ENCODE measurements around the gene GABBR2. TPM values are rescaled to one million over a fixed set of nuclear protein-coding genes. Genes with fewer than 3 reads are reported as not detected.

The GABBR2 gene
- total RNA-seq, 1 donor from 2014 or later: not detected

GRCh38 chr9:98360176-98360708 is 348.5 kb downstream of the GABBR2 start:
- H3K27me3 Mint-ChIP-seq (ENCODE audit: unreplicated experiment): peaks cover 21% of the 10 kb centered on the region
- no peak overlapping the region for H3K4me3 Mint-ChIP-seq (ENCODE audit: unreplicated experiment)
- no peak for DNase-seq (ENCODE audit: extremely low spot score, unreplicated experiment)
- no peak for TF ChIP-seq CTCF (IDR thresholded peaks at IDR 0.05)
- no peak overlapping the region for H3K27ac Mint-ChIP-seq (ENCODE audit: unreplicated experiment)
- no peaks in the 10 kb centered on the region for H3K36me3 Mint-ChIP-seq (ENCODE audit: unreplicated experiment)
- H3K4me1 Mint-ChIP-seq (ENCODE audit: unreplicated experiment): no peaks in the 10 kb centered on the region
- H3K9me3 Mint-ChIP-seq (ENCODE audit: unreplicated experiment): peaks cover 4% of the 10 kb centered on the region

- no peaks in the 10 kb centered on the region for H3K4me1 Mint-ChIP-seq (ENCODE audit: unreplicated experiment)
- peak; percentile 81 for DNase-seq (ENCODE audit: extremely low spot score, unreplicated experiment)
- H3K36me3 Mint-ChIP-seq (ENCODE audit: unreplicated experiment): no peaks in the 10 kb centered on the region
- no peak overlapping the region for H3K4me3 Mint-ChIP-seq (ENCODE audit: unreplicated experiment)
- no peaks in the 10 kb centered on the region for H3K9me3 Mint-ChIP-seq (ENCODE audit: unreplicated experiment)
- H3K27me3 Mint-ChIP-seq (ENCODE audit: unreplicated experiment): peaks cover 21% of the 10 kb centered on the region
- H3K27ac Mint-ChIP-seq (ENCODE audit: unreplicated experiment): no peak overlapping the region
- TF ChIP-seq CTCF (IDR thresholded peaks at IDR 0.05): no peak
Observed at GRCh38 chr9:98359569-98359968, 349.2 kb downstream of the GABBR2 start.

DNA sequence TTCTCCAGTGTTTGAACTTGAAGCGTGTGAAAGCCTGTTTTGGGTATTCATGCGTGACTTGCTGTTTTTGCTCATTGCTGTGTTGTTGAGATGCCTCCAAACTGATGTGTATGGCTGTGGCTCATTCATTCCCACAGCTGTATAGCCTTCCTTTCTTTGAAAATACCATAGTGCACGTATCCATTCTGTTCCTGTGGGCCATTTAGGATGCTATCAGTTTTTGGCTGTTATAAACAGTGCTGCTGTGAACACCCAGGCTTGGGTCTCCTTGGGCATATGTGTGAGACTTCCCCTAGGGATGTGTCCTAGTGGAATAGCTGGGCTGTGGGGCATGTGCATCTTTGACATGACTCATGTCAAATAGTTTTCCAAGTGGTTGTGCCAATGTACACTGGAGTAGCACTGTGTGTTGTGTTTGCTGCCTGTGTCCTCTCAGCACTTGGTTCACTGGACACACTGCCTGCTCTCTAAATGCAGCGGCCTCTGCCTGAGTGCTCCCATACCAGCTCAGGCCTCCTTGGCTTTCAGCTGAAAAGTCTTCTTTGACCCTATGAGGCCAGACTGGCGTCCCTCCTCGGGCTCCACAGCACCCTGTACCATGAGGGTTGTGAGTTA is 350.7 kb downstream of the GABBR2 start:
- Mint-ChIP-seq H3K4me3 (ENCODE audit: unreplicated experiment) (no peak overlapping the region), H3K9me3 (ENCODE audit: unreplicated experiment) (no peaks in the 10 kb centered on the region), H3K27ac (ENCODE audit: unreplicated experiment) (no peak overlapping the region), H3K27me3 (ENCODE audit: unreplicated experiment) (peaks cover 19% of the 10 kb centered on the region), H3K4me1 (ENCODE audit: unreplicated experiment) (no peaks in the 10 kb centered on the region), H3K36me3 (ENCODE audit: unreplicated experiment) (no peaks in the 10 kb centered on the region)
- TF ChIP-seq CTCF (IDR thresholded peaks at IDR 0.05): no peak
- DNase-seq (ENCODE audit: extremely low spot score, unreplicated experiment): peak; percentile 74

- TF ChIP-seq CTCF (IDR thresholded peaks at IDR 0.05): no peak
- no peak overlapping the region for H3K27ac Mint-ChIP-seq (ENCODE audit: unreplicated experiment)
- DNase-seq (ENCODE audit: extremely low spot score, unreplicated experiment): peak; percentile 48
- H3K36me3 Mint-ChIP-seq (ENCODE audit: unreplicated experiment): no peaks in the 10 kb centered on the region
- H3K4me3 Mint-ChIP-seq (ENCODE audit: unreplicated experiment): no peak overlapping the region
- no peaks in the 10 kb centered on the region for H3K9me3 Mint-ChIP-seq (ENCODE audit: unreplicated experiment)
- peaks cover 13% of the 10 kb centered on the region for H3K27me3 Mint-ChIP-seq (ENCODE audit: unreplicated experiment)
- H3K4me1 Mint-ChIP-seq (ENCODE audit: unreplicated experiment): no peaks in the 10 kb centered on the region
Observed at GRCh38 chr9:98356953-98357690, 351.6 kb downstream of the GABBR2 start.

DNA sequence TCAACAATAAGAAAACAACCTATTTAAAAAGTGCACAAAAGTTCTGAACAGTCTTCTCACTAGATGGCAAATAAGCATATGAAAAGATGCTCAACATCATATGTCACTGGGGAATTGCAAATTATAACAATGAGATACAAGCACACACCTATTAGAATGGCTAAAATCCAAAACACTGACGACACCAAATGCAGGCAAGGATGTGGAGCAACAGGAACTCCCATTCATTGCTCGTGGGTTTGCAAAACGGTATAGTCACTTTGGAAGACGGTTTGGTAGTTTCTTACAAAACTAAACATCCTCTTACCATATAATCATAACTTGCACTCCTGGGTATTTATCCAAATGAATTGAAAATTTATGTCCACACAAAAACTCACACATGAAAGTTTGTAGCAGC is 352.4 kb downstream of the GABBR2 start:
- Mint-ChIP-seq H3K27ac (ENCODE audit: unreplicated experiment) (no peak overlapping the region), H3K9me3 (ENCODE audit: unreplicated experiment) (peaks cover 5% of the 10 kb centered on the region), H3K27me3 (ENCODE audit: unreplicated experiment) (peaks cover 14% of the 10 kb centered on the region)

More for the DNA sequence above, 352.4 kb downstream of the GABBR2 start:
- Mint-ChIP-seq H3K36me3 (ENCODE audit: unreplicated experiment) (no peaks in the 10 kb centered on the region), H3K4me1 (ENCODE audit: unreplicated experiment) (no peaks in the 10 kb centered on the region), H3K4me3 (ENCODE audit: unreplicated experiment) (no peak overlapping the region)
- TF ChIP-seq CTCF (IDR thresholded peaks at IDR 0.05): no peak
- DNase-seq (ENCODE audit: extremely low spot score, unreplicated experiment): no peak
